DMS79 (cell line): ENCODE data around the gene OR5AS1.
"Not testable (repeated sequence)": the region's sequence is repeated elsewhere in the genome, so short reads cannot be mapped to it uniquely, and the experiment has no call there.

Experiments
- DNase-seq: peaks from one replicate; lab custom pipeline; 2025; lab: John Stamatoyannopoulos, UW

Gene OR5AS1

GRCh38 chr11:56027354-56027753 is at the start of gene OR5AS1:
Gene OR5AS1, plus strand, starts transcription at chr11:56027654. Its CDS starts 2,765 bp downstream, at chr11:56030419.
- no peak for DNase-seq

- no peak for DNase-seq
Observed at GRCh38 chr11:55994525-55994924, 32.9 kb upstream of the OR5AS1 start, which contains the start of gene OR5F1. Gene OR5F1, minus strand, starts transcription at chr11:55994625. Its CDS starts 0 bp downstream, at chr11:55994625.

GRCh38 chr11:56010716-56011115 is 16.7 kb upstream of the OR5AS1 start:
- DNase-seq, result no peak

GRCh38 chr11:56013805-56014204 is 13.6 kb upstream of the OR5AS1 start:
- no peak for DNase-seq

GRCh38 chr11:56045538-56045937 is 18.1 kb downstream of the OR5AS1 start:
- no peak for DNase-seq

- no peak for DNase-seq
Observed at GRCh38 chr11:56048480-56048879, 21.0 kb downstream of the OR5AS1 start.

- DNase-seq, result no peak
Observed at GRCh38 chr11:56049487-56049886, 22.0 kb downstream of the OR5AS1 start.

- not testable (repeated sequence) for DNase-seq
Observed at GRCh38 chr11:56056366-56056765, 28.9 kb downstream of the OR5AS1 start.

- not testable (repeated sequence) for DNase-seq
Observed at GRCh38 chr11:56057661-56058237, 30.3 kb downstream of the OR5AS1 start.

GRCh38 chr11:56058260-56058780 is 30.9 kb downstream of the OR5AS1 start:
- DNase-seq, result not testable (repeated sequence)

- no peak for DNase-seq
Observed at GRCh38 chr11:56066980-56067379, 39.5 kb downstream of the OR5AS1 start.
